Measurements from ENCODE around the gene FLOT1.

GRCh38 chr6:30761791-30762429, 19.4 kb upstream of the FLOT1 start:
- no peak for TF ChIP-seq EP300 (IDR thresholded peaks at IDR 0.05; ENCODE audit: low read depth in 2 of 2, low read length in 2 of 2)
- TF ChIP-seq EP300 (CRISPR knock-in tag; IDR thresholded peaks at IDR 0.05; ENCODE audit: borderline replicate concordance) = no peak
- TF ChIP-seq ZSCAN25 (CRISPR knock-in tag; IDR thresholded peaks at IDR 0.05) = no peak
- TF ChIP-seq FOXM1 (CRISPR knock-in tag; IDR thresholded peaks at IDR 0.05) = no peak
- TF ChIP-seq ATF3 (CRISPR knock-in tag; IDR thresholded peaks at IDR 0.05) = no peak
- TF ChIP-seq EZH2 (conservative IDR thresholded peaks at IDR 0.05; ENCODE audit: low read depth, low read length) = no peak
- no peak for TF ChIP-seq NR3C1 (CRISPR knock-in tag; IDR thresholded peaks at IDR 0.05)
